Measurements from ENCODE around the gene PHRF1. TPM values are rescaled to one million over a fixed set of nuclear protein-coding genes. Genes with fewer than 3 reads are reported as not detected.

Gene PHRF1
- total RNA-seq, 1 donor from 2014 or later: 38.3 TPM

- no peak overlapping the region for H3K4me2 ChIP-seq (ENCODE audit: low read length)
- DNase-seq (ENCODE audit: low read depth) (no peak), FAIRE-seq (no peak)
- no peaks in the 10 kb centered on the region for H3K36me3 ChIP-seq (ENCODE audit: insufficient read depth, low read length)
- no peak overlapping the region for H2AFZ ChIP-seq (ENCODE audit: low read depth, low read length)
- H3K79me2 ChIP-seq (ENCODE audit: insufficient read depth, low read length): no peaks in the 10 kb centered on the region
- H3K9ac ChIP-seq (ENCODE audit: low read length): no peak overlapping the region
- no peak overlapping the region for H3K4me3 ChIP-seq (ENCODE audit: insufficient read depth, low read depth, low read length)
- no peaks in the 10 kb centered on the region for H3K27me3 ChIP-seq (ENCODE audit: insufficient read depth, low read length)
- peaks cover 3% of the 10 kb centered on the region for H3K4me1 Mint-ChIP-seq (ENCODE audit: low read depth, unreplicated experiment)
- H3K27ac Mint-ChIP-seq (ENCODE audit: unreplicated experiment): no peak overlapping the region
- TF ChIP-seq EZH2 (IDR thresholded peaks at IDR 0.05; ENCODE audit: insufficient read depth, low read length): no peak
- no peak for TF ChIP-seq CTCF (IDR thresholded peaks at IDR 0.05; ENCODE audit: insufficient read depth, low read depth, low read length)
- no peak overlapping the region for H3K4me3 Mint-ChIP-seq (ENCODE audit: unreplicated experiment)
- no peaks in the 10 kb centered on the region for H4K20me1 ChIP-seq (ENCODE audit: insufficient read depth, low read length)
- no peaks in the 10 kb centered on the region for H3K27me3 Mint-ChIP-seq (ENCODE audit: low read depth, unreplicated experiment)
- H3K27ac ChIP-seq (ENCODE audit: low read depth, low read length): no peak overlapping the region
- peaks cover 6% of the 10 kb centered on the region for H3K36me3 Mint-ChIP-seq (ENCODE audit: low read depth, unreplicated experiment)
- no peaks in the 10 kb centered on the region for H3K9me3 ChIP-seq (ENCODE audit: insufficient read depth, low read depth, low read length)
- H3K4me1 ChIP-seq (ENCODE audit: insufficient read depth, low read length): no peaks in the 10 kb centered on the region
- no peaks in the 10 kb centered on the region for H3K9me3 Mint-ChIP-seq (ENCODE audit: unreplicated experiment)
These were observed 44.9 kb downstream of the PHRF1 start for GRCh38 chr11:620935-621814.

GRCh38 chr11:621838-622237 is 45.6 kb downstream of the PHRF1 start:
- H3K9ac ChIP-seq (ENCODE audit: low read length): no peak overlapping the region
- H3K9me3 Mint-ChIP-seq (ENCODE audit: unreplicated experiment): no peaks in the 10 kb centered on the region
- no peaks in the 10 kb centered on the region for H3K9me3 ChIP-seq (ENCODE audit: insufficient read depth, low read depth, low read length)
- no peak overlapping the region for H3K4me3 ChIP-seq (ENCODE audit: insufficient read depth, low read depth, low read length)
- H3K4me2 ChIP-seq (ENCODE audit: low read length): no peak overlapping the region
- H3K4me3 Mint-ChIP-seq (ENCODE audit: unreplicated experiment): no peak overlapping the region
- H3K27ac ChIP-seq (ENCODE audit: low read depth, low read length): no peak overlapping the region
- peaks cover 6% of the 10 kb centered on the region for H3K36me3 Mint-ChIP-seq (ENCODE audit: low read depth, unreplicated experiment)
- DNase-seq (ENCODE audit: low read depth) (no peak), FAIRE-seq (no peak)
- no peak overlapping the region for H3K27ac Mint-ChIP-seq (ENCODE audit: unreplicated experiment)
- no peaks in the 10 kb centered on the region for H4K20me1 ChIP-seq (ENCODE audit: insufficient read depth, low read length)
- H3K36me3 ChIP-seq (ENCODE audit: insufficient read depth, low read length): no peaks in the 10 kb centered on the region
- TF ChIP-seq CTCF (IDR thresholded peaks at IDR 0.05; ENCODE audit: insufficient read depth, low read depth, low read length) (no peak), EZH2 (IDR thresholded peaks at IDR 0.05; ENCODE audit: insufficient read depth, low read length) (no peak)
- peaks cover 3% of the 10 kb centered on the region for H3K4me1 Mint-ChIP-seq (ENCODE audit: low read depth, unreplicated experiment)
- no peaks in the 10 kb centered on the region for H3K27me3 Mint-ChIP-seq (ENCODE audit: low read depth, unreplicated experiment)
- no peak overlapping the region for H2AFZ ChIP-seq (ENCODE audit: low read depth, low read length)
- no peaks in the 10 kb centered on the region for H3K79me2 ChIP-seq (ENCODE audit: insufficient read depth, low read length)
- no peaks in the 10 kb centered on the region for H3K4me1 ChIP-seq (ENCODE audit: insufficient read depth, low read length)
- peaks cover 2% of the 10 kb centered on the region for H3K27me3 ChIP-seq (ENCODE audit: insufficient read depth, low read length)

GRCh38 chr11:623349-623869 is 47.1 kb downstream of the PHRF1 start:
- no peak overlapping the region for H3K27ac ChIP-seq (ENCODE audit: low read depth, low read length)
- peaks cover 10% of the 10 kb centered on the region for H3K4me1 Mint-ChIP-seq (ENCODE audit: low read depth, unreplicated experiment)
- DNase-seq (ENCODE audit: low read depth) (no peak), FAIRE-seq (no peak)
- H3K36me3 ChIP-seq (ENCODE audit: insufficient read depth, low read length): no peaks in the 10 kb centered on the region
- H3K9me3 Mint-ChIP-seq (ENCODE audit: unreplicated experiment): peaks cover 2% of the 10 kb centered on the region
- H3K9me3 ChIP-seq (ENCODE audit: insufficient read depth, low read depth, low read length): no peaks in the 10 kb centered on the region
- H3K9ac ChIP-seq (ENCODE audit: low read length): no peak overlapping the region
- peaks cover 4% of the 10 kb centered on the region for H3K4me1 ChIP-seq (ENCODE audit: insufficient read depth, low read length)
- H3K36me3 Mint-ChIP-seq (ENCODE audit: low read depth, unreplicated experiment): peaks cover 11% of the 10 kb centered on the region
- H2AFZ ChIP-seq (ENCODE audit: low read depth, low read length): no peak overlapping the region
- no peaks in the 10 kb centered on the region for H3K27me3 Mint-ChIP-seq (ENCODE audit: low read depth, unreplicated experiment)
- no peak for TF ChIP-seq CTCF (IDR thresholded peaks at IDR 0.05; ENCODE audit: insufficient read depth, low read depth, low read length)
- TF ChIP-seq EZH2 (IDR thresholded peaks at IDR 0.05; ENCODE audit: insufficient read depth, low read length): no peak
- H3K4me2 ChIP-seq (ENCODE audit: low read length): no peak overlapping the region
- H3K27ac Mint-ChIP-seq (ENCODE audit: unreplicated experiment): peak overlapping the region; percentile 20
- no peak overlapping the region for H3K4me3 ChIP-seq (ENCODE audit: insufficient read depth, low read depth, low read length)
- H4K20me1 ChIP-seq (ENCODE audit: insufficient read depth, low read length): no peaks in the 10 kb centered on the region
- no peaks in the 10 kb centered on the region for H3K79me2 ChIP-seq (ENCODE audit: insufficient read depth, low read length)
- H3K27me3 ChIP-seq (ENCODE audit: insufficient read depth, low read length): peaks cover 2% of the 10 kb centered on the region
- H3K4me3 Mint-ChIP-seq (ENCODE audit: unreplicated experiment): no peak overlapping the region
